GM18502 (cell line): Measurements from ENCODE around the gene ISG20.

Experiments
- ATAC-seq: cut with Tn5 transposase; IDR thresholded peaks from one replicate; pipeline ENCODE4 v1.9.1; 2021; ENCODE audit warnings: mild to moderate bottlenecking; ENCODE audit not compliant: unreplicated experiment, poor library complexity

The ISG20 gene

DNA sequence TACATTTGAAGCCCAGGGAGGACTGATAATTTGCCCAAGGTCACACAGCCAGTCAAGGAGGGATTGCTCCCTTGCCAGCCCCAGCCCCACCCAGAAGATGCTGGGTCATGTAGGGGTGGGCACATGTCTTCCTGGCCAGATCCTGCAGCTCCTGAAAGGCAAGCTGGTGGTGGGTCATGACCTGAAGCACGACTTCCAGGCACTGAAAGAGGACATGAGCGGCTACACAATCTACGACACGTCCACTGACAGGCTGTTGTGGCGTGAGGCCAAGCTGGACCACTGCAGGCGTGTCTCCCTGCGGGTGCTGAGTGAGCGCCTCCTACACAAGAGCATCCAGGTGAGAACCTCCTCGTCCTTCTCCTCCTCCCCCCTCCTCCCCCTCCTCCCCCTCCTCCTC lies 13.2 kb downstream of the ISG20 start:
- no peak for ATAC-seq

GRCh38 chr15:88652456-88653199 lies 13.8 kb downstream of the ISG20 start:
- ATAC-seq: no peak

DNA sequence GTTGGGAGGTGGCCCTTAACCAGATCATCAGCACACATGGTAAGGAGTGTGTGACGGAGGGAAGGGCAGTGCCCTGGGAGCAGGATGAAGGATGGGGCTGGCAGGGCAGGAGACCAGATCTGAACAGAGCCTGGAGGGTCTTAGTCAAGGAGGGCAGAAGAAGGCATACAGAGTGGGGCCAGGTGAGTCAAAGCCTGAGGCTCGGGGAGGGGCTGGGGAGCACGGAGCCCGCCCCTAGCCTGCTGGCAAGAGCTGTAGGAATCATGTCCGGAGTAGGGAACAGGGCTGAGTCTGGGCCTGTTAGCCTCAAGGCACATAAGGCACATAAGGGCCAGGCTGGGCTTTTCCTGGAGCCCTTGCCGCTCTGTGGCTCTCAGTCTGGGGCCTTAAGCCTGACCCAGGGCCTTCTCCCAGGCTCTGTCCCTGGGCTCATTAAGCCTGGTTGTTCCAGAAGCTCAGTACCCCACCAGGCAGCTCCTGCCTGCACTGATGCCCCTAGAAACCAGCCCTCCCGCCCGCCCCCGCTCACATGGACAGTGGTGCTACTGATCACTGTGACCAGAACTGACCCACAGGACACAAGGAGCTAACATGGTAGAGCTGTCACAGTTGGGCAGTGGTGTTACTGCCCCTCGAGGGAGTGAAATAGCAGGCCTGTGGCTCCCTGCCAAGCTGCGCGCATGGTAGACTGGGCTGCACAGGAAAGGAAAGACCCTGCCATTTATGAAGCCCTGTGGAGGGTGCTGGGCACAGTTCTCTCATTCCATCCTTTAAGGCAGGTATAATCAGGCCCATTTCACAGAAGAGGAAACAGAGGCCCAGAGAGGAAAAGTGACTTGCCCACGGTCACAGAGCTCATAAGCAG lies 14.6 kb downstream of the ISG20 start:
- ATAC-seq: no peak

GRCh38 chr15:88654430-88655102 lies 15.8 kb downstream of the ISG20 start:
- ATAC-seq: no peak

- ATAC-seq: no peak
These were observed 16.3 kb downstream of the ISG20 start for GRCh38 chr15:88655103-88655553.

DNA sequence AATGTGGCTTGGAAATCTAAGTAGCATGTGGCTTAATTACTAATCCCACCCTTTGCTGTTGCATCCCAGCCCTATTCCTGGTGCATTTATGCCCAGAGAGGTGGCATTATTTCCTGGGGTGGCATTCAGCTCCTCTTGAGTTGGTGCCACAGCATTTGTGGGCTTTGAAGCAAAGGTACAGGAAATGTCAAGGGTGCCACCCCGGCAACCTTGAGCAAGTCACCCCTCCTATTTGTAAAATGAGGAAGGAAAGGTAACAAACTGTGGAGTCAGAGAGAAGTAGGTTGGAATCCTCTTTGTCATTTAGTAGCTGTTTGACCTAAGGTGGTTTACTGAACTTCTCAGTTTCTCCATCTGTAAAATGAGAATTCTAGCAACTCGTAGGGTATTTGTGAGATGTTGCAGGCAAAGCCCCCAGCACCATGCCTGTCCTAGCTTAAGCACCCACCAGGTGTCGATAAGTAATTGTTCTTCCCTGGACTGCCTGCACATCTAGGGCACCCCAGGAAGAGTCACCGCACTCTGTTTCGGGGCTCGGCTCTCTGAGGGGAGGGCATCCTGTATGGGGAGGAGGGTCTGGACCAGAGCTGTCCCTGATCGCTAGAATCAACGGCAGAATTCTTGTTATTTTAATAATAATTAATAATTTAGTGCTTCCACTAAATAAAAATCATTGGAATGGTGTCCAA lies 17.1 kb downstream of the ISG20 start:
- ATAC-seq: no peak

DNA sequence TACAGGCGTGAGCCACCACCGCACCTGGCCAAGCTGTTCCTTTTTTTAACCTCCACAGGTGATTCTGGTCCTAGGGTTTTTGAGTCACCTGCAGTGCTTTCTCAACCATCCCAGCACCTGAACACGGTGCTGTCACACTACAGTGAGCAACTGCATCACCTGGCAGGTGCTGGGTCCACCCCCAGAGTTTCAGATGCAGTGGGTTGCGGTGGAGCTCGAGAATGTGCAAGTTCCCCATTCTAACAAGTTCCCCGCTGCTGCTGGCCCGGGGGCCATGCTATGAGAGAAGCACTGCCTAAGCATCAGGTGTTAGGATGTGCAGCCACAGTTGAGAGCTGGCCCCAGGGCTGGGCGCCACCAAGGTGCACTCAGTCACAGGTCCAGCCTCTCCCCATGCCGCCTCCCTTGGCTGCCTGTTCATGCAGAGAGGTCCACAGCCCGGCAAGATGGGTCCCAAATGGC lies 18.0 kb downstream of the ISG20 start:
- peak; percentile 91 for ATAC-seq

GRCh38 chr15:88657326-88658069 lies 18.7 kb downstream of the ISG20 start:
- ATAC-seq: peak; percentile 31

GRCh38 chr15:88658070-88658965 lies 19.5 kb downstream of the ISG20 start:
- ATAC-seq: no peak

- no peak for ATAC-seq
These were observed 20.4 kb downstream of the ISG20 start for GRCh38 chr15:88658972-88659931.

GRCh38 chr15:88661041-88661700 lies 22.4 kb downstream of the ISG20 start:
- no peak for ATAC-seq

- no peak for ATAC-seq
These were observed 23.1 kb downstream of the ISG20 start for GRCh38 chr15:88661761-88662556.

GRCh38 chr15:88663141-88663621 lies 24.4 kb downstream of the ISG20 start:
- no peak for ATAC-seq

DNA sequence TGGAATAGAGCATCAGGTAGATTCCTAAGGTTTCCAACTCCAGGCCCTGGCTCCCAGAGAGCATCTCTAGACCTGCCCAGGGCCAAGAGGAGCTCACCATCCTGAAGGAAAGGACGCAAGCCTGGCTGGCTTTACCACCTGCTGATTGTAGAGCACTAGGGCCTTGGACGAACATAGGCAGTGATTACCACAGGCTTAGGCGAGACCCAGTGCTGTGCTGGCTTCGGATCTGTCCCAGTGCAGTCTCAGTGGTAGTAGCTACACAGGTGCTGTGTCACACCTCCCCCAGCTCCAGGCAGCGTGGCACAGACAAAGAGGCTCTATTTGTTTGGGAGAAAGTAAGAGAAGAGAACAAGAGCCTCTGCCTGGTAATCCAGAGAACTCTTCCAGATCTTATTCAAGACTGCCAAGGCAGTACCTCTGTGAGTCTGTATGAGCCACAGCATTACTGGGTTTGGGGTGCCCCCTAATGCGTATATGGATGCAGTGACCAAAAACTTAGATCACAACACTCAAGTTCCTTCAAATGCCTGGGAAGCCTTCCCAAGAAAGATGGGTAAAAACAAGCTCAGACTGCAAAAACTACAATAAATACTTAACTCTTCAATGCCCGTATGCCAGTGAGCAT lies 25.4 kb downstream of the ISG20 start:
- no peak for ATAC-seq

DNA sequence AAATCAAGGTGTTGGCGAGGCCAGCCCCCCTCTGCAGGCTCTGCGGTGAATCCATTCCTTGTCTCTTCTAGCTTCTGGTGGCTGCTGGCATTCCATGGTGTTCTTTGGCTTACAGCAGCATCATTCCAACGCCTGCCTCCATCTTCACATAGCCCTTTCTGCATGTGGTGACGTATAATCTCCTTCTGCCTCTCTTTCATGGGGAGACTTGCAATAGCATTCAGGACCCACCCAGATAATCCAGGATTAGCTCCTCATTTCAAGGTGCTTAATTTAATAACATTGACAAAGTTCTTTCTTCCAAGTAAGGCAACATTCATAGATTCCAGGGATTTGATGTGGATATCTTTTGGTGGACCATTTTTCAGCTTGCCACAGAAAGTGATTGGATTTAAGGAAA lies 35.8 kb downstream of the ISG20 start:
- ATAC-seq: no peak

DNA sequence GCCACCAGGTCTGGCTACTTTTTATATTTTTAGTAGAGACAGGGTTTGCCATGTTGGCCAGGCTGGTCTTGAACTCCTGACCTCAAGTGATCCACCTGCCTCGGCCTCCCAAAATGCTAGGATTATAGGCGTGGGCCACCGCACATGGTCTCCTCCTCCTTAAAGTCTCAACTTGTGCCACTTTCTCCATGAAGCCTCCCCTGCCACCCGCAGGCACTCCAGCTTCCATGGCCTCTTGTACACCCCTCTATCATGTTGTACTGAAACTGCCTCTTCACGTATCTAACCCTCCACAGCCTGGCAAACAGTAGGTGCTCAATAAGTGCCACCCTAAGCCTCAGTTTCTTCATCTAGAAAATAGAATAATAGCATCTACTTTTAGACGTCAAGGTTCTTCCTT lies 39.9 kb downstream of the ISG20 start:
- no peak for ATAC-seq
